Spleen (tissue), 11 donors: ENCODE results near the gene DIABLO. TPM values are rescaled to one million over a fixed set of nuclear protein-coding genes. Genes with fewer than 3 reads are reported as not detected.

ENCODE experiments used
- DNase-seq: peaks from one replicate; pipeline ENCODE4 v3.0.0-alpha.2; 2020
- H3K27ac ChIP-seq, 8 donors: fragments of 200-600 bp; sonication (generic) in 7 of 8; 1 replicate in 4 of 8; 2 replicates in 4 of 8; pipeline versions ENCODE4 v1.5.0 to v1.8.0; 2016 to 2021; ENCODE audit warnings: inconsistent platforms in 4 of 8, mild to moderate bottlenecking in 4 of 8, moderate library complexity in 1 of 8
- H3K27me3 ChIP-seq, 7 donors: fragments of 200-600 bp; sonication (generic) in 6 of 7; replicated peaks in 1 of 7; 1 replicate in 4 of 7; 2 replicates in 3 of 7; pipeline versions ENCODE4 v1.5.0 to v1.8.0; 2016 to 2021; ENCODE audit warnings: inconsistent platforms in 3 of 7, mild to moderate bottlenecking in 1 of 7
- H3K36me3 ChIP-seq, 6 donors: fragments of 200-600 bp; sonication (generic) in 5 of 6; 1 replicate in 4 of 6; 2 replicates in 2 of 6; pipeline versions ENCODE4 v1.5.0 to v1.8.0; 2016 to 2021; ENCODE audit warnings: inconsistent platforms in 2 of 6
- H3K4me1 ChIP-seq, 6 donors: fragments of 200-600 bp; sonication (generic) in 5 of 6; 1 replicate in 3 of 6; 2 replicates in 3 of 6; pipeline versions ENCODE4 v1.5.0 to v1.8.0; 2016 to 2021; ENCODE audit warnings: inconsistent platforms in 3 of 6
- H3K4me3 ChIP-seq, 8 donors: fragments of 200-600 bp; sonication (generic) in 7 of 8; 1 replicate in 4 of 8; 2 replicates in 4 of 8; pipeline versions ENCODE4 v1.5.0 to v1.8.0; 2016 to 2021; ENCODE audit warnings: inconsistent platforms in 4 of 8, mild to moderate bottlenecking in 4 of 8, moderate library complexity in 2 of 8
- H3K9me3 ChIP-seq, 8 donors: fragments of 200-600 bp; sonication (generic) in 7 of 8; 1 replicate in 4 of 8; 2 replicates in 4 of 8; pipeline versions ENCODE4 v1.5.0 to v1.8.0; 2016 to 2021; ENCODE audit warnings: inconsistent platforms in 4 of 8
- POLR2A ChIP-seq, 3 donors: fragments of 450-650 bp; IDR thresholded peaks; one replicate each; pipeline ENCODE4 v1.5.1; 2017; ENCODE audit warnings: antibody characterized with exemption in 3 of 3, mild to moderate bottlenecking in 1 of 3
- POLR2AphosphoS5 ChIP-seq, 3 donors: sonication (generic); formaldehyde crosslinking; IDR thresholded peaks; one replicate each; pipeline ENCODE4 v1.5.1; 2017; ENCODE audit warnings: antibody characterized with exemption in 3 of 3
- WGBS, 5 donors: extraction: QIAGEN DNeasy Blood & Tissue Kit in 3 of 5; methylation state at CpG; one replicate each; pipeline versions ENCODE4 v1.1.5 to v1.1.7; 2013 to 2018; 5-methylcytosine and 5-hydroxymethylcytosine counted together
- intact Hi-C: fragments of 100-400 bp; cut with DNase I; formaldehyde crosslinking; loops from one replicate; pipeline ENCODE4 v1.15.0; 2023; ENCODE audit warnings: low total_unique reads
- polyA plus RNA-seq, 3 donors: library from polyadenylated mRNA; stranded (reverse); fragments of 200-250 nt; gene quantifications; one replicate each; pipeline ENCODE4 v1.2.1, GENCODE V29; 2013
- total RNA-seq, 7 donors: library from RNA; depleted of rRNA in 3 of 7; stranded (reverse); fragments of >200 nt in 3 of 7; fragmentation: NEBNext Ultra II Directional in 4 of 7; extraction: Animal tissue kit (Norgen Biotek cat#: 25700) in 4 of 7; gene quantifications; one replicate each; pipeline versions ENCODE4 v1.1.0 to v1.2.1, GENCODE V29; 2016 to 2021
- TF ChIP-seq, protein P1 (sequence below), 11 experiments: fragments of 200-600 bp in 7 of 11; fragments of 450-650 bp in 4 of 11; sonication (generic) in 4 of 11; IDR thresholded peaks in 8 of 11; conservative IDR thresholded peaks in 3 of 11; 1 replicate in 7 of 11; 2 replicates in 4 of 11; pipeline versions ENCODE4 v1.4.0 to v1.8.0; 2016 to 2021; ENCODE audit warnings: antibody characterized with exemption in 11 of 11, inconsistent platforms in 4 of 11, mild to moderate bottlenecking in 1 of 11
- donor health status: healthy with polysubstance abuse.
- donor health status: DM: no; HTN: no; CAD: no; lungs with moderate emphysema.
- donor health status: DM: no; HTN: no; CAD: no.
- donor health status: Bipolar disorder and iron deficiency.
- donor health status: healthy.
- donor health status: DM: no; HTN: no; CAD: no.
- donor health status: DM: yes; HTN: yes; CAD: no.

DIABLO gene
- total and polyA plus RNA-seq, 10 donors: 30.5 to 55.7 (median 39.4) TPM

DNA sequence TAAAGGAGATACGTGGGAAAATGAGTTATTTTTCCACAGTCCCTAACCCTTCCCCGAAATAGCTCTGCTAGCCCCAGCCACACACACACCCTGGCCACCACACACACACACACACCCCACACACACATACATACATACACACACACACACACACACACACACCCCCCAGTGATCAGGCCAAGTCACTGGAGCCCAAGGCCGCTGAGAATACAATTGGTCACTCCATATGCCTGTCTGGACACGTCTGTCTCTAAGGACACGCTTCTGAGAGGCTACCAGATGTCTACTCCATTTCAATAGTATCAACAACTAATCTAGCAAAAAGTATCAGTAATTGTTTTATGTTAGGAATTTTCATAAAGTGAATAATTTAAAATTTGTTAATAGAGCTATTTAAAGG lies 13.0 kb upstream of the DIABLO start:
- Histone ChIP-seq H3K27ac (no peak overlapping the region), H3K27me3 (no peaks in the 10 kb centered on the region), H3K9me3 (no peaks in the 10 kb centered on the region), H3K36me3 (peaks cover 0 to 100% (median 69%) of the 10 kb centered on the region in 6 donors), H3K4me1 (peaks cover 0 to 10% (median 3%) of the 10 kb centered on the region in 6 donors), H3K4me3 (no peak overlapping the region)
- WGBS, 5 donors: 93 to 99% (median 96%) methylated on average over 5 of the region's 5 CpGs
- TF ChIP-seq POLR2AphosphoS5 (IDR thresholded peaks at IDR 0.05): no peak
- TF ChIP-seq, protein P1, sequence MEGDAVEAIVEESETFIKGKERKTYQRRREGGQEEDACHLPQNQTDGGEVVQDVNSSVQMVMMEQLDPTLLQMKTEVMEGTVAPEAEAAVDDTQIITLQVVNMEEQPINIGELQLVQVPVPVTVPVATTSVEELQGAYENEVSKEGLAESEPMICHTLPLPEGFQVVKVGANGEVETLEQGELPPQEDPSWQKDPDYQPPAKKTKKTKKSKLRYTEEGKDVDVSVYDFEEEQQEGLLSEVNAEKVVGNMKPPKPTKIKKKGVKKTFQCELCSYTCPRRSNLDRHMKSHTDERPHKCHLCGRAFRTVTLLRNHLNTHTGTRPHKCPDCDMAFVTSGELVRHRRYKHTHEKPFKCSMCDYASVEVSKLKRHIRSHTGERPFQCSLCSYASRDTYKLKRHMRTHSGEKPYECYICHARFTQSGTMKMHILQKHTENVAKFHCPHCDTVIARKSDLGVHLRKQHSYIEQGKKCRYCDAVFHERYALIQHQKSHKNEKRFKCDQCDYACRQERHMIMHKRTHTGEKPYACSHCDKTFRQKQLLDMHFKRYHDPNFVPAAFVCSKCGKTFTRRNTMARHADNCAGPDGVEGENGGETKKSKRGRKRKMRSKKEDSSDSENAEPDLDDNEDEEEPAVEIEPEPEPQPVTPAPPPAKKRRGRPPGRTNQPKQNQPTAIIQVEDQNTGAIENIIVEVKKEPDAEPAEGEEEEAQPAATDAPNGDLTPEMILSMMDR (IDR thresholded peaks at IDR 0.05 in 8 of 11, conservative IDR thresholded peaks at IDR 0.05 in 3 of 11): no peak
- no peak for TF ChIP-seq POLR2A (IDR thresholded peaks at IDR 0.05)
- intact Hi-C loops: no loop called here
- DNase-seq: no peak

DNA sequence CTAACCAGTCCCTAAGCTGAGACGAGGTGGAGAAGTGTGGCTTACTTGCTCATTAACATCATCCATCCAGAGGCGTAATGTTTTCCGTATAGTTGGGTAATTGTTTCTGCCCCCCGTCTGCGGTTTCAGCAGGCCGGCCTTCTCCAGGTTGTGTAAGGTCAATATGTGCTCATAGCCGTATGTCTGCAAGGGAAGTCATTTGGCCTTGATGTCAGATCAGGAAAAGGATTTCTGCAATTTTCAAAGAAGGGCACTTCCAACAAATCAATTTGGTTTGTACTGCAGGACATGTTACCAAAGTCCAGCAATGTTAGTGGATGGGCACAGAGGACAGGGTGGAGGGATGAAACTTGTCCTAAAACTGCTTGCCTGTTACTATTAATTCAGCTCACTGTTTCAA lies 9.9 kb upstream of the DIABLO start:
- peak overlapping the region in 2 of 8 donors; percentile 1 for H3K27ac ChIP-seq
- DNase-seq: no peak

DNA sequence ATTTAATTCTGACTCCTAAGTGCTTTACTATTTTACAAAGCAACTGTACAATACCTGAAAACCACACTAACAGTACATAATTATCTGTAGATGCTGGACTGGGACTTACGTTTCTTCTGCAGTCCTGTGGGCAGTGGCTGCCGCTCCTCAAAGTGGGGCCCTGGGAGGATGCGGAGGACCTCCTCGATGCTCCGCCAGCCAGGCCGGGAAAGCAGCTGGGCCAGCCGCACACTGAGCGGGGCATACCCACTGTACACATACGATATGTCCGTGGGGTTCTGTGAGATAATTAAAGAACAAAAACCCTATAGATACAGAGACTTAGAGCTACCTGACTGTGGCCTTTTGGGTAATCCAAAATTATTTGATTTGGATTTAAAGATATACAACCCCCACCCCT lies 6.8 kb upstream of the DIABLO start:
- H3K36me3 ChIP-seq: peaks cover 0 to 91% (median 79%) of the 10 kb centered on the region in 6 donors
- no peaks in the 10 kb centered on the region for H3K27me3 ChIP-seq
- no peak for DNase-seq
- TF ChIP-seq, protein P1 (IDR thresholded peaks at IDR 0.05 in 8 of 11, conservative IDR thresholded peaks at IDR 0.05 in 3 of 11): no peak
- TF ChIP-seq POLR2AphosphoS5 (IDR thresholded peaks at IDR 0.05) (no peak), POLR2A (IDR thresholded peaks at IDR 0.05) (no peak)
- intact Hi-C loops: no loop called here
- H3K9me3 ChIP-seq: no peaks in the 10 kb centered on the region
- no peak overlapping the region for H3K4me3 ChIP-seq
- peaks cover 0 to 14% (median 0%) of the 10 kb centered on the region in 6 donors for H3K4me1 ChIP-seq
- H3K27ac ChIP-seq: no peak overlapping the region
- 94 to 99% (median 97%) methylated on average over 10 of the region's 10 CpGs for WGBS, 5 donors

More for the DNA sequence above, 9.9 kb upstream of the DIABLO start:
- 48 to 85% (median 72%) methylated on average over 7 of the region's 7 CpGs for WGBS, 5 donors
- no peaks in the 10 kb centered on the region for H3K9me3 ChIP-seq
- peaks cover 0 to 6% (median 0%) of the 10 kb centered on the region in 6 donors for H3K4me1 ChIP-seq
- no peak overlapping the region for H3K4me3 ChIP-seq
- intact Hi-C loops: no loop called here
- no peaks in the 10 kb centered on the region for H3K27me3 ChIP-seq
- TF ChIP-seq POLR2AphosphoS5 (IDR thresholded peaks at IDR 0.05): peak in 1 of 3 donors; percentile 29
- TF ChIP-seq, protein P1 (IDR thresholded peaks at IDR 0.05 in 8 of 11, conservative IDR thresholded peaks at IDR 0.05 in 3 of 11): no peak
- no peak for TF ChIP-seq POLR2A (IDR thresholded peaks at IDR 0.05)
- peaks cover 0 to 100% (median 78%) of the 10 kb centered on the region in 6 donors for H3K36me3 ChIP-seq

DNA sequence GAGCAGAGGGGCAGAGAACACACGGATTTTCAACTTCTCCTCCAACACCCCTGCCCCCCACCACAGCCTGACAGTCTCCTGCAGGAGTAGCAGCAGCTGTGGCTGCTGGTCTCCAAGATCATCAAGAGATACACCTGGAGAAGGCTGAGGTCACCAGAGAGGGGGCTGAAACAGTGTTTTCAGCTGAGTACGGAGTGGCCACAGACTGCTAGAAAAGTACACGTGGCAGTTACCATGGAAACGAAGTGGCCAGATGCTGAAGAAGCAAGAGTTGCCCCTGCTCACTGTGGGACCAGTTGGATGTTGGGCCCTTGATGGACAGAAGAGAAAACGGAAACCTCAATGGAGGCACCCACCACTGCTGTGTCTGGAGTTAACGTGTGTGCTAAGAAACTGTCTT lies 4.9 kb upstream of the DIABLO start:
- Histone ChIP-seq H3K36me3 (peaks cover 0 to 72% (median 64%) of the 10 kb centered on the region in 6 donors), H3K4me3 (no peak overlapping the region), H3K27ac (no peak overlapping the region), H3K4me1 (peaks cover 6 to 23% (median 12%) of the 10 kb centered on the region in 6 donors), H3K27me3 (no peaks in the 10 kb centered on the region), H3K9me3 (no peaks in the 10 kb centered on the region)
- intact Hi-C loops: no loop called here
- 71 to 93% (median 79%) methylated on average over 6 of the region's 6 CpGs for WGBS, 5 donors
- TF ChIP-seq, protein P1 (IDR thresholded peaks at IDR 0.05 in 8 of 11, conservative IDR thresholded peaks at IDR 0.05 in 3 of 11): no peak
- TF ChIP-seq POLR2A (IDR thresholded peaks at IDR 0.05) (no peak), POLR2AphosphoS5 (IDR thresholded peaks at IDR 0.05) (no peak)
- no peak for DNase-seq
